ENCODE data around the gene TAP1.
A peak's percentile ranks its signal among the peaks of the same experiment; 100 is the strongest.
"Not testable (repeated sequence)": the region's sequence is repeated elsewhere in the genome, so short reads cannot be mapped to it uniquely, and the experiment has no call there.

TAP1 gene

DNA sequence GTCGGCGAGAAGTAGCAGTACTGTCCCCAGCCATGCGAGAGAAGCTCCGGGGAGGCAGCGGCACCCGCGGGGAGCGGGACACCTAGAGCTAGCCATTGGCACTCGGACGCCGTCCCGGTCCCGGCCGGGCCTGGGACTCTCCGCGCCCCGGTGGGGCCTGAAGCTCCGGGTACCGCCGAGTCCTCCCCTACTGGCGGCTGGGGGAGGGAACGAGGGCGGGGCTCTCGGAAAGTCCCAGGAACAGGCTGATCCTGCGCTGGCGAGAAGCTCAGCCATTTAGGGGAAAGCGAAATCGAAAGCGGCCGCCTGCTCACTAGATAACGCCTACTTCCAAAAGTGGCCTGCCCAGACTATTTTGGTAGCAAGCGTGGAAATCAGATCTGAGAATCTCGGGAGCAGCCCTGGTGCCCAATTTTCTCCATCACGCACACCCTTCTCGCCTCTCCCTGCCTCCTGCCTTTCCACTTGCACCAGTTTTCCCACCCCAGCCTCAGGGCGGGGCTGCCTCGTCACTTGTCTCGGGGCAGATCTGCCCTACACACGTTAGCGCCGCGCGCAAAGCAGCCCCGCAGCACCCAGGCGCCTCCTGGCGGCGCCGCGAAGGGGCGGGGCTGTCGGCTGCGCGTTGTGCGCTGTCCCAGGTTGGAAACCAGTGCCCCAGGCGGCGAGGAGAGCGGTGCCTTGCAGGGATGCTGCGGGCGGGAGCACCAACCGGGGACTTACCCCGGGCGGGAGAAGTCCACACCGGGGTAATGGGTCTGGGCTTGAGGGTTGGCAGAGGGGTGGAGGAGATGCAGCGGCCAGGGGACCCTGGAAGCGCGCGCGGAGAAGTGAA is at the start of gene TAP1, which contains the start of gene PSMB9:
TSS of gene TAP1 (minus strand) at position 164 of the 835 bp plus-strand sequence. CDS start at position 96, 68 bp downstream.
TSS of gene PSMB9 (plus strand) at position 652 of the 835 bp plus-strand sequence. CDS start at position 690, 38 bp downstream.
- DNase-seq = peak; percentile 95

DNA sequence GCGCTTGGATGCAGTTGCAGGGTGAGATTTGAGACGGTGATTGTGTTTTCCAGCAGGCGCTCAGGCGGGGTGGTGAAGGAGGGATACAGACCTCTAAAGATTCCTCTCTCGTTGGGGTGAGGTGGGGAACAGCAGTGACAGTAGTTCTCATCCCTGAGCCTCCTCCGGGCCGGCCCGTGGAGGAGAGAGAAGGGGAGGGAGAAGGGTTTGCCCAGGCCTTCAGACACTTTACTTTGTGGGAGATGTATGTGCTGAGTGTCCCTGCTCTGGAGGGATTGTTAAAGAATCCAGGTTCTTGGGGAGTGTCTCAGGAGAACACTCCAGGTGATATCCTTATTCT is 41.5 kb upstream of the TAP1 start:
- DNase-seq = no peak

GRCh38 chr6:32894085-32895005 is 40.8 kb upstream of the TAP1 start:
- peak; percentile 91 for DNase-seq

DNA sequence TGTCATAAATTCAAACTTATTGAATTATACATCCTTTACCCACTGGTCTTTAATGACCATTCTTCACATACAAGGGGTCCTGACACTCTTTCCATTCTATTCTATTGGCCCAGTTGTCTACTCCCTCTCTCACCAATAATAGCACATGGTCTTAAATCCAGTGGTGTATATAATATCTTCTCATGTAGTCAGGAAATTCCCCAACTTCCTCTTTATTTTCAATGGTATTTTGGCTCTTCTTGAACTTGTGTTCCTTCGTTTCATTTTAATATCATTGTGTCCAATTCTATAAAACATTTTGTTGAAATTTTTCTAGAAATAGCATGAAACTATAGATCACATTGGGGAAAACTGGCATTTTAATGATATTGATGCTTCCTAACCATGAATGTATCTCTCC is 37.3 kb upstream of the TAP1 start:
- no peak for DNase-seq

GRCh38 chr6:32889533-32889932 is 36.0 kb upstream of the TAP1 start:
- DNase-seq = no peak

DNA sequence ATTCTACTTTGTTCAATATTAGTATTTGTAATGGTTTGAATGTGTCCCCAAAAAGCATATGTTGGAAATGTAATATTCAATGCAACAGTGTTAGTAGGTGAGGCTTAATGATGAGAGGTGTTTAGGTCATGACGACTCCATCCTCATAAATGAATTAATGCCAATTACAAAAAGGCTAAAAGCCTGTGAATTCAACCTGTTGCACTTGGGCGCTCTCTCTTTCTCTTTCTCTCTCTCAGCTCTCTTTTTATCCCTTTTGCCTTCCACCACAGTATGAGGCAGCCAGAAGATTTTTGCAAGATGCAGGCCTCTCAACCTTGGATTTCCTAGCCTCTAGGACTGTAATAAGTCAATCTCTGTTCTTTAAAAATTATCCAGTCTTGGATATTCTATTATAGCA is 35.1 kb upstream of the TAP1 start:
- DNase-seq = no peak

DNA sequence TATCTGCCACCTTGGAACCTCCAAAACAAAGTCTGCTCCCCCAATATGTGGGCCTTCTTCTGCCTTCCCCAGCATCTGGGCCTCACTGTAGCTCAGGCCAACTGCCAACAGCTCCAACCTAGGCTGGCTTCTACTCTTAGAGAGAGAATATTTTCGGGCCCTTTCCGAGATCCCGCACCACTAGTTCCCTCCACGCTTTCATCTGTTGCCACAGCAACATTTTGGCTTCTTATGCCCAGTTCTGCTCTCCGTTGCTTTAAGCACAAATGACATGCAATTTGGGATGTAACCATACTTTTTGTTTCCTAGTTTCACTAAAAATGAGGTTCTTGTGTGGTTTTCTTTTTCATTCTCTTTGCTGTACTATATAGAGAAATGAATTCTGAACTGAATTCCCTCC is 34.1 kb upstream of the TAP1 start:
- DNase-seq = no peak

DNA sequence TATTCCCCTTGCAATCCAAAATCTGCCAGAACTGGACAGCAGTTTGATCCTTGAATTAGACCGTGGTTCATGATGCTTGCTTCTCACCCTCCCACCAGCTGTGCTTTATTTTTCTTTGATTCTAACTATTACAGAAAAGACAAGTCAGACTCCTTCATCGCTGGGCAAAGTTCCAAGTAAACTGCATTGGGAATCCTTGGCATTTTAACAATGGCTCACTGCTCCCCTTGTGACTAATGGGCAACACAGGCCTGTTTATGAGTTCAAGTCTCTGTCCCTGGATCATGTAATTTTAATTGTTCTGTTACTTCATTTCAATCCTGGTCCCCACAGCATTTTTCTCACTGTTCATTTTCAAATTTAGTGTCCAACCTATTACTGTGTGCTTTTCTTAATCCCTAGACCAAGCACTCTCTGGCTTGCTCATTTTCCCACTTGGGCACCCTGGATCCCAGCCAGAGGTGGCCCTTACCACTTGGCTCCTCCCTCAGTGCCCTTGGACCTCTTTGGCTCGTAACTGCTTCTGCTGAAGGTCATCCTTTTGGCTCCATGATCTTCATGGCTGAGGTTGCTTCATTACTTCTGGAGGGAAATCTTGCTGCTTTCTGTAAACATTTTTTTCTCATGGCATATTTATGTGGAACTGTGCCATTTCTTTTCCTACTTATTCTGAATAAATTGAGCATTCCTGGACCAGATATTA is 33.3 kb upstream of the TAP1 start:
- DNase-seq = peak; percentile 94

GRCh38 chr6:32885698-32886286 is 32.3 kb upstream of the TAP1 start:
- DNase-seq = peak; percentile 68

DNA sequence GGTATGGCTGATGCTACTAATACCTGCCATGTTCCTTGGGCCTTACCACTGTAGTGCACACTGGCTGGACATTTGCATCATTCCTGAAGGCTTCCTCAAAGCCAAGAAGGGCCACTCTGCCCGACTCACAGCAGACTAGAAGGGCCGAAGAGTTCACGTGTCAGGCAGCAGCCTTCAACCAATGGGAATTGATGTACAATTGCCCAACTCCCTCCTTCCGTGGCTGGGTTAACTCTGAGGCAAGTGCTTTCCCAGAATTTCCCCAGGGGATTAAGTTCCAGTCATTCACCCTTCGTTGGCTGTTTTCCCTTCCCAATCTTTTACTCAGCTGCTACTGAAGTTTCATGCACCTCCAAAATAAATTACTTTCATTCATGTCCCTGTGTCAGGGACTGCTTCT is 30.3 kb upstream of the TAP1 start:
- peak; percentile 53 for DNase-seq

DNA sequence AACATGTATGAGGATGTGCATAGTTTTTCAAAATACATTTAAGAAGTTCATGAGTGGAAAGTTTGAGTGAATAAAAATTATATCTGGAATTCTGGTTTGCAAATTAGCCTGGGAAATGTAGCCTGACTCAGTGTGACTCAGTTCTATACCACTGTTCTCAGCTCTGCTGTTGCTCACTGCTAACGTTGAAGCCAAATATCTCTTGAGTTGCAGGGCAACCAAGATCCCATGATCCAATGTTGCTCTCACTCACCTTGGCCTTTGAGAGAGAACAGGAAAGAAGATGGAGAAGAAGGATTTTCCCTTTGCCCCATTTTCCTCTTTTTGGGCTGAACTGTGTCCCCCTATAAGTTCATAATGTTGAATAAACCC is 29.4 kb upstream of the TAP1 start:
- DNase-seq = peak; percentile 43

- not testable (repeated sequence) for DNase-seq
Observed at GRCh38 chr6:32880962-32881361, 27.5 kb upstream of the TAP1 start.

- DNase-seq = no peak
Observed at GRCh38 chr6:32879691-32880090, 26.2 kb upstream of the TAP1 start.

- no peak for DNase-seq
Observed at GRCh38 chr6:32876603-32877002, 23.1 kb upstream of the TAP1 start.

DNA sequence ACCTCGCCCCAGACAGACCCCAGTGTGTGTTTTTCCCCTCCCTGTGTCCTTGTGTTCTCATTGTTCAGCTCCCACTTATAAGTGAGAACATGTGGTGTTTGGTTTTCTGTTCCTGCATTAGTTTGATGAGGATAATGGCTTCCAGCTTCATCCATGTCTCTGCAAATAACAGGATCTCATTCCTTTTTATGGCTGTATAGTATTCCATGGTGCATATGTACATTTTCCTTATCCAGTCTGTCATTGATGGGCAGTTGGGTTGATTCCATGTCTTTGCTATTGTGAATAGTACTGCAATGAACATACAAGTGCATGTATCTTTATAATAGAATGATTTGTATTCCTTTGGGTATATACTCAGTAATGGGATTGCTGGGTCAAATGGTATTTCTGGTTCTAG is 20.4 kb upstream of the TAP1 start:
- DNase-seq = not testable (repeated sequence)

DNA sequence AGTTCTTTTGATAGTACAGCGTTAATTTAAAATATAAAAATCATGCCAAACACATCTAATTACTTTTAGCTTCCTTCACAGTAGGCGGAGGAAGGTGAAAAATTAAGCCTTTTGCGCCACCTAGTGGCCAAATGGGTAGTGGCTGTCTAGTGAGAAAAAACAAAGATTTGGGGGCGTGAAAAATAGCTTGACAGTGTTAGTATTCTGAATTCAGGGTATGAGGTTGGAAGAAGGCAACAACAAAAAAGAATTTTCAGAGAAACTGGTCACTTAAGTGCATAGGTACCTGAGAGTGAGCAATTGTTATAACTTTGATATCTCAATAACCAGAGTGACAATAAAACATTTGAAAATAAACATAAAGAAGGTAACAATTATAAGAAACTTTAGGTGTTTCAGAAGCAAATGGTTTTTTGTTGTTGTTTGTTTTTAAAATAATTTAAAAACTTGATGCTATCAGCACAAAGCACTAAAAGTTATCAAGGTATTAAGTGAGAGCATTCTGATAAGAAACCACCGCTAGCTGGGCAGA is 14.8 kb upstream of the TAP1 start:
- peak; percentile 77 for DNase-seq

- DNase-seq = no peak
Observed at GRCh38 chr6:32867554-32868256, 14.2 kb upstream of the TAP1 start.

DNA sequence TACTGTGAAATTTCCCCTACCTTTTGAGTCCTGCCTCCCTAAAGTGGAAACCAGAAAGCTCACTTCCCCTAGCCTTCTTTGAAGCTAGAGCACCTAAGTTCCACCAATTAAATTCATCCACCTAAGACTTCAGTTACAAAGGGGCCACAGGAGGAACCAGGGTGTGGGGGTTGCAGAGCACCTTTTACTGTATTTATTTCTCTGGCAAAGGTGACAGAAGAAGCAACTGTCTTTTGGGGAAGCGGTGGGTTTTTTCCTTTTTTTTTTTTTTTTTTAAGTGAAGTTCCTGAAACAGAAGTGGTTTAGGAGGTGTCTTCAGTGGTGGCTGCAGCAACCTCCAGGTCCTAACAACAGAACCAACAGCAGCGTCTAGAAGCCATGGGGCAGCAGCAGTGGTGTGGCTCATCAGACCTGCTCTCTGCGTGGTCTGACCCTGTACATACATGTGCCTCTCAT is 13.5 kb upstream of the TAP1 start:
- DNase-seq = no peak

DNA sequence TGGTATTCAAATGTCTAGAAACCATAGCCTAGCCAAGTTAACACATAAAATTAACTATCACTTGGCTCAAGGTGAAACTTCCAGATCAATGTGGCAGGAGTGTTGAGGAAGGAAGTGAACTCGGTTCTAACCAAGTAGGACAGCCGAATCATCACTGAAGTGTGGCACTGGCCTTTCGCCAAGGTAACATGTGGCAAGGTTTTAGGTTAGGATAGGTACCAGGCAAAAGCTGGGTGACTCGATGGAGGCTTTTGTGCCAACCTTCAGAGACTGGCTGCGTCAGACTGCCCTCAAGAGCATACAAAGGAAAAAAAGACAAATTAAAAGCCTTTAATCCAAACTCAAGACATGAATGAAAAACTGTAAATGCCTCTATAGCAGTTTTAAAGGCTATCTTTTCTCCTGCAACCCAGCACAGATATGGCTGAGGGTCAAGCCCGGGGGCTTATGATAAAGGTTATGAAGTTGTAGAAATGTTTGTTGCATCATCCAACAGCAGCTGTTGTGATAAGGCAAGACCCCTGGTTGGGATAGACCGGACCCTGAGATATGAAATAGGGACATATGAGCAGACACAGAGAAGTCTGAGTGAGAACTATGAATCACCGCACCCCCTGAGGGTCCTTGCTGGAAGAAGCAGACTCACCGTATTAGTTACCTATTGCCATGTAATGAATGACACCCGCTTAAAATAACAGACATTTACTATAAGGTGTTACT is 12.4 kb upstream of the TAP1 start:
- DNase-seq = no peak

GRCh38 chr6:32862725-32863124 is 9.2 kb upstream of the TAP1 start:
- DNase-seq = no peak

DNA sequence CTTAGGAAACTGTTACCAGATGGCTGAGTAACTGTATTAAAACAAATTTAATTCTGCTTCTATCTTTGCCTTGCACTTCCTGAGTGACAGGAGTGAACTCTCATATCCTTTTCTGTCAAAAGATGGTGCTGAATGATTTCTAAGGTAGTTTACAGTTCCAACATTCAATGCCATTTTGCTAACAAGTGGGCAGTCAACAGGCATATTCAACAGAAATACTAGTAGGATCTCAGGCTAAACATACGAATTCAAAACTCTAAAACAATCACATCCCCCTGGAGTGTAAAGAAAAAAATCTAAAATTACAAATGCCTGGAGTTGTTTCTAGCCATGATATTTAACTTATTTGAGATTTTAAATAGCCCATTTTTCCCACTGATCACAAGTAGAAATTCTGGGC is 7.2 kb upstream of the TAP1 start:
- DNase-seq = no peak
